Lower lobe of right lung (tissue), 2 donors: Measurements from ENCODE around the gene PBX1. TPM values are rescaled to one million over a fixed set of nuclear protein-coding genes. Genes with fewer than 3 reads are reported as not detected.

Experiments
- ATAC-seq, 2 donors: fragments of 200-7000 bp; cut with Tn5 transposase; one replicate each; pipeline ENCODE4 v1.9.1; 2020 to 2022; ENCODE audit warnings: mild to moderate bottlenecking in 2 of 2, moderate library complexity in 2 of 2
- DNase-seq: peaks from one replicate; pipeline ENCODE4 v3.0.0-alpha.2; 2020
- H3K27ac ChIP-seq: fragments of 200-600 bp; one replicate; pipeline ENCODE4 v1.8.0; 2022
- H3K27me3 ChIP-seq: fragments of 200-600 bp; one replicate; pipeline ENCODE4 v1.8.0; 2022; ENCODE audit warnings: low read depth
- H3K36me3 ChIP-seq: fragments of 200-600 bp; one replicate; pipeline ENCODE4 v1.8.0; 2022; ENCODE audit warnings: mild to moderate bottlenecking
- H3K4me1 ChIP-seq: fragments of 200-600 bp; one replicate; pipeline ENCODE4 v1.8.0; 2022
- H3K4me3 ChIP-seq: fragments of 200-600 bp; one replicate; pipeline ENCODE4 v1.8.0; 2022; ENCODE audit warnings: mild to moderate bottlenecking
- H3K9me3 ChIP-seq: fragments of 200-600 bp; one replicate; pipeline ENCODE4 v1.8.0; 2022
- intact Hi-C: fragments of 100-400 bp; cut with DNase I; formaldehyde crosslinking; loops from one replicate; pipeline ENCODE4 v1.11.0; 2022
- total RNA-seq: library from RNA; stranded (reverse); fragmentation: NEBNext Ultra II Directional; extraction: Animal tissue kit (Norgen Biotek cat#: 25700); gene quantifications from one replicate; pipeline ENCODE4 v1.2.1, GENCODE V29; 2021
- TF ChIP-seq, protein P1 (sequence below): fragments of 200-600 bp; IDR thresholded peaks from one replicate; pipeline ENCODE4 v1.8.0; 2022; ENCODE audit warnings: antibody characterized with exemption, mild to moderate bottlenecking
- donor health status: DM: no; HTN: yes; CAD: no; lungs with severe emphysema.

Gene PBX1
- total RNA-seq, 1 donor from 2014 or later: 58.1 TPM

DNA sequence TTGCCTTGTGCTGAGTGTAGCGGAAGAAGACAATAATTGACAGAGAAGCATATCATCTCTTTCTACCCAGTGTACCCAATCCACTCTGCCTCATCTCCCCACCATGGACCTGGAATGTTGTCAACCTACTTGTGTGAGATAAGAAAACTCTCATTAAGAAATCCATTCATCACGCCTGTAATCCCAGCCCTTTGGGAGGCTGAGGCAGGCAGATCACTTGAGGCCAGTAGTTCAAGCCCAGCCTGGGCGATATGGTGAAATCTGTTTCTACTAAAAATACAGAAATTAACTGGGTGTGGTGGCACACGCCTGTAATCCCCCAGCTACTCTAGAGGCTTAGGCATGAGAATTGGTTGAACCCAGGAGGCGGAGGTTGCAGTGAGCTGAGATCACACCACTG, 209.6 kb downstream of the PBX1 start:
- intact Hi-C loops: no loop called here
- no peaks in the 10 kb centered on the region for H3K27me3 ChIP-seq
- no peak overlapping the region for H3K27ac ChIP-seq
- ATAC-seq: no peak
- H3K4me3 ChIP-seq: no peak overlapping the region
- H3K36me3 ChIP-seq: no peaks in the 10 kb centered on the region
- H3K4me1 ChIP-seq: peaks cover 39% of the 10 kb centered on the region
- H3K9me3 ChIP-seq: no peaks in the 10 kb centered on the region
- TF ChIP-seq, protein P1, sequence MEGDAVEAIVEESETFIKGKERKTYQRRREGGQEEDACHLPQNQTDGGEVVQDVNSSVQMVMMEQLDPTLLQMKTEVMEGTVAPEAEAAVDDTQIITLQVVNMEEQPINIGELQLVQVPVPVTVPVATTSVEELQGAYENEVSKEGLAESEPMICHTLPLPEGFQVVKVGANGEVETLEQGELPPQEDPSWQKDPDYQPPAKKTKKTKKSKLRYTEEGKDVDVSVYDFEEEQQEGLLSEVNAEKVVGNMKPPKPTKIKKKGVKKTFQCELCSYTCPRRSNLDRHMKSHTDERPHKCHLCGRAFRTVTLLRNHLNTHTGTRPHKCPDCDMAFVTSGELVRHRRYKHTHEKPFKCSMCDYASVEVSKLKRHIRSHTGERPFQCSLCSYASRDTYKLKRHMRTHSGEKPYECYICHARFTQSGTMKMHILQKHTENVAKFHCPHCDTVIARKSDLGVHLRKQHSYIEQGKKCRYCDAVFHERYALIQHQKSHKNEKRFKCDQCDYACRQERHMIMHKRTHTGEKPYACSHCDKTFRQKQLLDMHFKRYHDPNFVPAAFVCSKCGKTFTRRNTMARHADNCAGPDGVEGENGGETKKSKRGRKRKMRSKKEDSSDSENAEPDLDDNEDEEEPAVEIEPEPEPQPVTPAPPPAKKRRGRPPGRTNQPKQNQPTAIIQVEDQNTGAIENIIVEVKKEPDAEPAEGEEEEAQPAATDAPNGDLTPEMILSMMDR: no peak
- no peak for DNase-seq

DNA sequence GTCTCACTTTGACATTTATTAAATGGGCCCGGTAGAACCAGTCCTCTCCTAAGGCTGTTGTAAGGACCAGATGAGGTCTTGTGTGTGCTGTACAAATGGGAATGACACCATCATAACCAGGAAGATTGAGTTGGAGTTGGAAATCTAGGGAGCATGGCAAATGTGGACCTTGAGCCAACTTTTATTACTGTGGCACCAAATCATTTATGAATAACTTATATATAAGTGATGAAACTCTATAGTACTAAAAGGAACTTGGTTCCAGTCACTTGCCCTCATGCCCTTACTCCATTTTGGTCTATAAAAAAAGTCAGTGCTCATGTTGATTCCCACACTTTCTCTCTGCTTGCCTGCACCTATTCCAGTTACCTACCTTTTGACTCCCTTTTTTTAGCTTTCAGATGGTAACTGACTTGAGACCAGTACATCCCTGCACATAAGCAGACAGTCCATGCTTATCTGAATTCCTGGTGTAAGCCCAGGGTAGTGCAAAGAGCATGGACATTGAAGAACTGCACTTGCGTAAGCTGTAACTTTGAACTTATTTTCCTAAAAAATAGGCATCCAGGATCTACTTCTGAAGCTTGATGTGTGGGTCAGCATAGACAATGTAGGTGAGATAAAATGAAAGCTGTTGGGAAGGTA, 210.6 kb downstream of the PBX1 start:
- H3K4me1 ChIP-seq: peaks cover 49% of the 10 kb centered on the region
- H3K27ac ChIP-seq: no peak overlapping the region
- no peak overlapping the region for H3K4me3 ChIP-seq
- no peaks in the 10 kb centered on the region for H3K27me3 ChIP-seq
- TF ChIP-seq, protein P1: no peak
- ATAC-seq (no peak), DNase-seq (no peak)
- intact Hi-C loops: no loop called here
- H3K36me3 ChIP-seq: no peaks in the 10 kb centered on the region
- H3K9me3 ChIP-seq: no peaks in the 10 kb centered on the region

DNA sequence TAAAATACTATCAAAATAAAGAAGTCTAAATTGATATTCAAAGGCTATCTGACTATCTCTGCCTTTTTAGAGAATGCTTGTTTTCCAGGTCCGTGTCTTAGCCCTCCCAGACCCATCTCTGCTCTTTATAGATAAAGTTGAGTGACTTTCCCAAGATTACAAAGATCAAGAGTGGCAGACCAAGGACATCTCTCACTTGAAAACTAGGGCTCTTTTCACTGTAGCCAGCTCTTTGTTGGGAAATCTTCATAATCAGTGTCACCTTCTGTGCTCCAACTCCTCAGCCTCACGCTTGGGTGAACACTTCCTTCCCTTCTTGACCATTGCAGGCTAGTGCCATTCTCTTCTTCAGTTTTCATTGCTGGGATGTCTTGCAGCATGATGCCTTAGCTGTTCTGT, 211.1 kb downstream of the PBX1 start:
- DNase-seq: no peak
- intact Hi-C loops: no loop called here
- Histone ChIP-seq H3K4me3 (no peak overlapping the region), H3K9me3 (no peaks in the 10 kb centered on the region), H3K36me3 (no peaks in the 10 kb centered on the region), H3K27ac (no peak overlapping the region), H3K4me1 (peaks cover 52% of the 10 kb centered on the region), H3K27me3 (no peaks in the 10 kb centered on the region)
- no peak for ATAC-seq
- TF ChIP-seq, protein P1: no peak

DNA sequence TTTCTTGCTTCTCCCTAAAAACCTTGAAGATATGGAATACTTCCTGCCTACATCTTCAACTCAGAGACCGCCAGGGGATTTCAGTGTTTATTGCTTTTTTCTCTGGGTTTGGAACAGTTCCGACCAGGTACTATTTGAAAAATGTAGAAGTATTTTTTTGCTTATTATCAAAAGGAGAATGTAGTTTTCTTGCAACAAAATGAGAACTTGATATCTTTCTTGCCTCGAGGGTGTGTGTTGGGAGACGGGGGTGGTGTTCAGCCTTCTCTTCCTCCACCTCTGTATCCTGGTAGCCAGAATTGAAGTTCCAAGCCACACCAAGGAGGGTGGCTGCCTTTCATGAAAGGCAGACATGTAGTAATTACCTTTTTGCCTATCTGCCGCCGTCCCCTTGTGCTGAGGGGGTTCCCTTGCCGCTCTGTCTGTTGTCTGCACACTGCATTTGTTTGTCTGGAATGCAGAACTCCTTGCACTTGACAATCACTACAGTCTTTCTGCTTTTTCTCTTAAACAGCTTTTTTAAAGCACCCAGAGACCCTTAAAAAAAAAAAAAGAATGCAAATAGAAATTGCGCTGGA, 212.1 kb downstream of the PBX1 start:
- ATAC-seq (no peak), DNase-seq (no peak)
- intact Hi-C loops: no loop called here
- peaks cover 51% of the 10 kb centered on the region for H3K4me1 ChIP-seq
- no peaks in the 10 kb centered on the region for H3K27me3 ChIP-seq
- TF ChIP-seq, protein P1: no peak
- no peak overlapping the region for H3K4me3 ChIP-seq
- H3K27ac ChIP-seq: peak overlapping the region; percentile 34
- no peaks in the 10 kb centered on the region for H3K9me3 ChIP-seq
- H3K36me3 ChIP-seq: no peaks in the 10 kb centered on the region

DNA sequence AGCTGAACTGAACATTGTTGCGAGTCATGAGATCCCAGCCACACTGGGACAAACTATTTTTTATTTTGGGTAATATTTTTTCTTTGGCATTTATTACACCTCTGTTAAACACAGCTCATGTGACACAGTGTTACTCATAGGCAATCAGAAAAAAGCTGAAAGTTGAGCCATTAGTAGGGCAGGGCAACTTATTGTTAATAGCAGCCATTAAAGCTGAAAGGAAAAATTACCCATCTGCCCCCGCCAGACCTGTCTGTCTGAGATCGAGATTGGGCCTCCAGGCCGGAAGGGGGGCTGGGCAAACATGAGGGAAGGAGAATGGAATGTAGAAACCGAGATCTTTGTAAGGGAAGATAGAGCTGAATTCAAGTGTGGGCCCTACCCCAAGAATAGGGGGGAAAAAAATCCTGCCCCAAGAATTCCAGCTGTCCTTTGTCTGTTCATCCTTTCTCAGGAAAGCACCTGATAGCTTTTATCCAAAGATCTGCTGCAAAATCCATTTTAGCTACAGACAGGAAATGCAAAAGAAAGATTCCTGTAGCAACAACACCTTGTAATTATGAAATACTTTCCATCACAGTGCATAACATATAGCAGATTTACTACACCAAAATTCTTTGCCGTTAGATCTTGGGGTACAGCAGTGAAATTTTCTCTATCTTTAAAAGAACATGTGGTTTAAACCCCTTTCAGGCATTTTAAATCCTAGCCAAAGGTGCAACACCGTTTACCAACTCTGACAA, 212.8 kb downstream of the PBX1 start:
- Histone ChIP-seq H3K36me3 (no peaks in the 10 kb centered on the region), H3K9me3 (no peaks in the 10 kb centered on the region), H3K27me3 (no peaks in the 10 kb centered on the region), H3K27ac (peak overlapping the region; percentile 34), H3K4me1 (peaks cover 51% of the 10 kb centered on the region), H3K4me3 (no peak overlapping the region)
- TF ChIP-seq, protein P1: no peak
- ATAC-seq: peak; percentile 5 to 53
- no peak for DNase-seq
- intact Hi-C loops: no loop called here
